Hepatocyte (in vitro differentiated cells): ENCODE measurements around the gene SPR. TPM values are rescaled to one million over a fixed set of nuclear protein-coding genes. Genes with fewer than 3 reads are reported as not detected.

Experiments
- DNase-seq: peaks from one replicate; pipeline ENCODE4 v3.0.0-alpha.2; 2016; ENCODE audit warnings: low spot score
- H2AFZ ChIP-seq: fragments of 200-600 bp; sonication (generic); 2 replicates; pipeline ENCODE4 v1.6.0; 2016; ENCODE audit warnings: antibody characterized with exemption, mild to moderate bottlenecking
- H3K27ac ChIP-seq: fragments of 200-600 bp; sonication (generic); 2 replicates; pipeline ENCODE4 v1.5.1; 2016; ENCODE audit warnings: mild to moderate bottlenecking
- H3K27me3 ChIP-seq: fragments of 200-600 bp; sonication (generic); 2 replicates; pipeline ENCODE4 v1.6.1; 2016
- H3K36me3 ChIP-seq: fragments of 200-600 bp; sonication (generic); replicated peaks from 2 replicates; pipeline ENCODE4 v1.5.1; 2016; ENCODE audit warnings: low read depth; ENCODE audit not compliant: insufficient read depth
- H3K4me1 ChIP-seq: fragments of 200-600 bp; sonication (generic); 2 replicates; pipeline ENCODE4 v1.5.1; 2016; ENCODE audit warnings: mild to moderate bottlenecking, moderate library complexity; ENCODE audit not compliant: insufficient read depth
- H3K4me2 ChIP-seq: fragments of 200-600 bp; sonication (generic); 2 replicates; pipeline ENCODE4 v1.6.0; 2016
- H3K4me3 ChIP-seq: fragments of 200-600 bp; sonication (generic); 2 replicates; pipeline ENCODE4 v1.5.1; 2016; ENCODE audit warnings: mild to moderate bottlenecking
- H3K79me2 ChIP-seq: fragments of 200-600 bp; sonication (generic); 2 replicates; pipeline ENCODE4 v1.6.0; 2017; ENCODE audit warnings: mild to moderate bottlenecking
- H3K9me2 ChIP-seq: fragments of 200-600 bp; sonication (generic); replicated peaks from 2 replicates; pipeline ENCODE4 v1.6.0; 2017; ENCODE audit warnings: mild to moderate bottlenecking; ENCODE audit not compliant: insufficient read depth
- H3K9me3 ChIP-seq: fragments of 200-600 bp; sonication (generic); 2 replicates; pipeline ENCODE4 v1.5.1; 2016; ENCODE audit warnings: low read depth, mild to moderate bottlenecking
- H4K20me1 ChIP-seq: fragments of 200-600 bp; sonication (generic); 2 replicates; pipeline ENCODE4 v1.6.0; 2016; ENCODE audit warnings: mild to moderate bottlenecking; ENCODE audit not compliant: insufficient read depth, poor library complexity, severe bottlenecking
- CTCF ChIP-seq: fragments of 200-600 bp; sonication (generic); IDR thresholded peaks from 2 replicates; pipeline ENCODE4 v1.5.1; 2016; ENCODE audit warnings: antibody characterized with exemption, mild to moderate bottlenecking; ENCODE audit not compliant: poor library complexity
- EZH2 ChIP-seq: fragments of 200-600 bp; sonication (generic); IDR thresholded peaks from 2 replicates; pipeline ENCODE4 v1.6.1; 2016; ENCODE audit warnings: antibody characterized with exemption, mild to moderate bottlenecking, borderline replicate concordance
- EZH2phosphoT487 ChIP-seq: fragments of 200-600 bp; sonication (generic); IDR thresholded peaks from one replicate; pipeline ENCODE4 v1.6.1; 2018; ENCODE audit warnings: antibody characterized with exemption, mild to moderate bottlenecking, low read depth, moderate library complexity; ENCODE audit not compliant: unreplicated experiment, severe bottlenecking
- WGBS: methylation state at CpG from one replicate; pipeline ENCODE4 v1.1.6; 2016; ENCODE audit warnings: low lambda C conversion rate; ENCODE audit errors: missing lambda C conversion rate; 5-methylcytosine and 5-hydroxymethylcytosine counted together
- polyA plus RNA-seq: library from polyadenylated mRNA; unstranded; fragments of >200 nt; fragmentation: Nextera tagmentation; extraction: Ambion mirVana; gene quantifications from 2 replicates; pipeline ENCODE4 v1.2.1, GENCODE V29; 2016
- total RNA-seq: library from RNA; depleted of rRNA; stranded (reverse); fragments of >200 nt; gene quantifications from 2 replicates; pipeline ENCODE4 v1.2.3, GENCODE V29; 2014

Gene SPR
- total and polyA plus RNA-seq, 2 experiments from 2014 or later = 44.8 to 63.3 TPM

GRCh38 chr2:72936660-72937355 lies 49.6 kb downstream of the SPR start:
- H3K27ac ChIP-seq = no peak overlapping the region
- H3K79me2 ChIP-seq = no peaks in the 10 kb centered on the region
- no peaks in the 10 kb centered on the region for H3K9me3 ChIP-seq
- H3K4me2 ChIP-seq = no peak overlapping the region
- no peaks in the 10 kb centered on the region for H4K20me1 ChIP-seq
- H3K27me3 ChIP-seq = no peaks in the 10 kb centered on the region
- no peaks in the 10 kb centered on the region for H3K36me3 ChIP-seq
- H3K4me3 ChIP-seq = no peak overlapping the region
- DNase-seq = no peak
- no peaks in the 10 kb centered on the region for H3K9me2 ChIP-seq
- TF ChIP-seq EZH2 (no peak), CTCF (no peak), EZH2phosphoT487 (no peak)
- 77% methylated on average over 19 of the region's 19 CpGs for WGBS
- no peak overlapping the region for H2AFZ ChIP-seq
- H3K4me1 ChIP-seq = no peaks in the 10 kb centered on the region

DNA sequence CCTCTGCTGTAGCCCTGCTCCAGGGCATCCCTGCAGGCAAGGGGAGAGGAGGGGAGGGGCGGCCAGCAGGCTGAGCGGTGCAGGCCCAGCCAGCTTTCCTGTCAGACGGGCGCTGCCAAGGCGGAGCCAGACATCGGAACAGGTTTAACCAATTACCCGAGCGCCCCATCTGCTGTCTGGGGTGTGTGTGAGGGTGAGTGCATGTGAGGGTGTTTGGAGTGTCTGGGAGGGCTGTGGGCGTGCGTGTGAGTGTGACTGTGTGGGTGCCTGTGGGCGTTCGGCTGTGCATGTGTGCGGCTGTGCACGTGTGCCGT lies 50.1 kb downstream of the SPR start:
- Histone ChIP-seq H3K4me3 (no peak overlapping the region), H3K79me2 (no peaks in the 10 kb centered on the region), H3K36me3 (no peaks in the 10 kb centered on the region), H3K4me1 (no peaks in the 10 kb centered on the region), H2AFZ (no peak overlapping the region), H3K9me2 (no peaks in the 10 kb centered on the region), H3K9me3 (no peaks in the 10 kb centered on the region), H4K20me1 (no peaks in the 10 kb centered on the region), H3K27me3 (no peaks in the 10 kb centered on the region), H3K27ac (no peak overlapping the region), H3K4me2 (no peak overlapping the region)
- TF ChIP-seq CTCF = no peak
- no peak for TF ChIP-seq EZH2phosphoT487
- no peak for TF ChIP-seq EZH2
- DNase-seq = no peak
- 77% methylated on average over 15 of the region's 15 CpGs for WGBS

- no peaks in the 10 kb centered on the region for H3K79me2 ChIP-seq
- H4K20me1 ChIP-seq = no peaks in the 10 kb centered on the region
- no peak overlapping the region for H2AFZ ChIP-seq
- H3K9me2 ChIP-seq = no peaks in the 10 kb centered on the region
- no peak overlapping the region for H3K27ac ChIP-seq
- no peak overlapping the region for H3K4me2 ChIP-seq
- no peaks in the 10 kb centered on the region for H3K4me1 ChIP-seq
- TF ChIP-seq EZH2phosphoT487 (no peak), CTCF (no peak), EZH2 (no peak)
- 89% methylated on average over 2 of the region's 5 CpGs for WGBS
- no peak for DNase-seq
- H3K9me3 ChIP-seq = no peaks in the 10 kb centered on the region
- no peaks in the 10 kb centered on the region for H3K27me3 ChIP-seq
- H3K36me3 ChIP-seq = no peaks in the 10 kb centered on the region
- no peak overlapping the region for H3K4me3 ChIP-seq
These were observed 51.2 kb downstream of the SPR start for GRCh38 chr2:72938455-72938854.
